Motor neuron (in vitro differentiated cells): Measurements from ENCODE around the gene MRPL47. TPM values are rescaled to one million over a fixed set of nuclear protein-coding genes. Genes with fewer than 3 reads are reported as not detected.
"Not testable (repeated sequence)": the region's sequence is repeated elsewhere in the genome, so short reads cannot be mapped to it uniquely, and the experiment has no call there.

Experiments
- ATAC-seq, 8 experiments: fragments of 200-7000 bp; cut with Tn5 transposase; replicated peaks in 6 of 8; 2 replicates each; pipeline ENCODE4 v1.8.0; 2021; ENCODE audit warnings: mild to moderate bottlenecking in 8 of 8, moderate library complexity in 8 of 8
- H3K27ac ChIP-seq, 2 donors: fragments of 250-450 bp; sonication (Bioruptor Pico); 2 replicates each; pipeline ENCODE4 v1.9.0; 2021; ENCODE audit warnings: antibody characterized with exemption in 2 of 2, mild to moderate bottlenecking in 2 of 2, moderate library complexity in 1 of 2
- H3K4me1 ChIP-seq, 2 donors: fragments of 250-450 bp; sonication (Bioruptor Pico); replicated peaks in 1 of 2; 2 replicates each; pipeline ENCODE4 v1.6.1; 2021; ENCODE audit warnings: antibody characterized with exemption in 2 of 2, mild to moderate bottlenecking in 2 of 2, moderate library complexity in 1 of 2
- H3K4me3 ChIP-seq, 5 donors: fragments of 250-450 bp; sonication (Bioruptor Pico); 2 replicates each; pipeline ENCODE4 v1.9.0; 2021; ENCODE audit warnings: antibody characterized with exemption in 5 of 5, mild to moderate bottlenecking in 5 of 5, moderate library complexity in 4 of 5
- WGBS, 10 experiments: fragments of 450-650 bp; shearing (Covaris generic); methylation state at CpG; one replicate each; pipeline ENCODE4 v1.0.0; 2022; 5-methylcytosine and 5-hydroxymethylcytosine counted together
- in situ Hi-C, 9 experiments: fragments of 400-800 bp; cut with MboI; loops; one replicate each; pipeline ENCODE4 v1.15.0; 2021; ENCODE audit warnings: low sequenced_read_pairs in 9 of 9, low pct_unique_long_range_greater_than_20kb in 2 of 9; ENCODE audit not compliant: unreplicated experiment in 9 of 9
- total RNA-seq, 8 experiments: library from RNA; unstranded; fragments of 300-600 nt; gene quantifications; 2 replicates each; pipeline versions ENCODE4 v1.2.3 to v1.2.4, GENCODE V29; 2022

The MRPL47 gene
- total RNA-seq, result 10 to 100 TPM; 38.6 to 80.1 (median 61.1) TPM

DNA sequence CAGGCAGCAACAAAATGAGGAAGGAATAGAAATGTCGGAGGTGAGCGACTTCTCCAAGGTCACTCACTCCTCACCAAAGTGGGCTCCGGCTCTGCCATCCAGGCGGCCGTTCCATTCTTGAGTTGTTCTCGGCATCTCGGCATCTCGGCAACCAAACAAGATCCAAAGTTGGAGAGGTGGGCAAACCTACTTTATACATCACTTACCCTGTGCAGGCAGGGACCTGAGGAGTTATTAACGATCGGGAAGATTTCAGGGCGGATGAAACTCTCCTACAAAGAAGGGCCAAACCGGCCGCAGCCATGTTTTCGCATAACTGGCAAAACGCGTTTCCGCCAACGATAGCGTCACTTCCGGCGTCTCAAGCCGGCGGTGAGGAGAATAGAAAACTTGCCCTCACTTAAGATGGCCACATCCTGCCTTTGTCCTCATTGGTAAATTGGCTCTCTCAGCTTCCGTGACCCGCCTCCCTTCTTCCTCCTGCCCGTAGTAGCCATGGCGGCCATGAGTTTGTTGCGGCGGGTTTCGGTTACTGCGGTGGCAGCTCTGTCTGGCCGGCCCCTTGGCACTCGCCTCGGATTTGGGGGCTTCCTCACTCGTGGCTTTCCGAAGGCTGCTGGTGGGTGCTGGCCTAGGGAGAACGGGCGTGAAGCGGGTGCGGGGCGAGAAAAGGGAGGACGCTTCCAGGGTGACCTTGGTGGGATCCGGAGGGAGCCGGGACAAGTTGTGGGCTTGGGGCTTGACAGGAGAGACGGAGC is at the start of gene MRPL47, which contains the start of gene NDUFB5:
MRPL47 (minus strand) TSS at position 318 of the 758 bp plus-strand sequence; CDS start at position 304, 14 bp downstream.
NDUFB5 (plus strand) TSS at position 474 of the 758 bp plus-strand sequence; CDS start at position 496, 22 bp downstream.
- H3K27ac ChIP-seq, result peak within 1 kb of the TSS; percentile 84 to 88
- H3K4me3 ChIP-seq, result peak within 1 kb of the TSS; percentile 75 to 95 (median 92)
- peaks cover 9 to 13% of the 10 kb centered on the region in 2 donors for H3K4me1 ChIP-seq
- peak; percentile 99 to 100 (median 100) for ATAC-seq
- in situ Hi-C loops, result no loop called here
- WGBS, 10 experiments, result 0 to 2% (median 0%) methylated on average over 1 to 27 of the region's 45 CpGs; no CpG with 5 or more reads in 1 of the 10 experiments

DNA sequence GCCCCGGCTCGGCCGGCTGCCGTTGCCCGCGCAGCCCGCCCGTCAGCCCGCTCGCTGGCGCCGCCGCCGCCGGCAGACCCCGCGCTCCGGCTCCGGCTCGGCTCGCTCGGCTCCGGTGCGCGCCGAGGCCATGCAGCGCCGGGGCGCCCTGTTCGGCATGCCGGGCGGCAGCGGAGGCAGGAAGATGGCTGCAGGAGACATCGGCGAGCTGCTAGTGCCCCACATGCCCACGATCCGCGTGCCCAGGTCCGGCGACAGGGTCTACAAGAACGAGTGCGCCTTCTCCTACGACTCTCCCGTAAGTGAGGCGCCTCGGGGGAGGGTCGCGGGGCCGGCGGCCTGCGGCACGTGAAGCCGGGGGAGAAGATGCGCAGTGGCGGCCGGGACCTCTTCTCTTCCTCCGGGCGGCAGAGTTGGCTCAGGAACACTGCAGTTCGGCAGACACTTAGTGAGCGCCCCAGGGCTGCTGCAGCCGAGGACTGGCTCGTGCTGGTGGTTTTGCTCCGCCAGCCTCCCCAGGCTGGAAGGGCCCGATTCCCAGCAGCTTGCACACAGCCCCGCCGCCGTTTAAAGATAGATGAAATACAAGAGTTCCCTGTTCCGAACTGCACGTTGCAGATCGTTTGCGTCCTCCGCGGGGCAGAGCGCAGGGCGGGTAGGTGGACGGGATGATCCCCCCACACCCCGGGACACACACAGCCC is 48.8 kb upstream of the MRPL47 start:
- ATAC-seq, result peak; percentile 55 to 75 (median 72)
- in situ Hi-C loops, result no loop called here
- Histone ChIP-seq H3K4me3 (peak overlapping the region; percentile 50 to 67 (median 61)), H3K4me1 (peaks cover 3 to 5% of the 10 kb centered on the region in 2 donors), H3K27ac (peak overlapping the region; percentile 71 to 75)
- WGBS, 10 experiments, result 0 to 4% (median 0%) methylated on average over 1 to 8 of the region's 77 CpGs; no CpG with 5 or more reads in 6 of the 10 experiments

DNA sequence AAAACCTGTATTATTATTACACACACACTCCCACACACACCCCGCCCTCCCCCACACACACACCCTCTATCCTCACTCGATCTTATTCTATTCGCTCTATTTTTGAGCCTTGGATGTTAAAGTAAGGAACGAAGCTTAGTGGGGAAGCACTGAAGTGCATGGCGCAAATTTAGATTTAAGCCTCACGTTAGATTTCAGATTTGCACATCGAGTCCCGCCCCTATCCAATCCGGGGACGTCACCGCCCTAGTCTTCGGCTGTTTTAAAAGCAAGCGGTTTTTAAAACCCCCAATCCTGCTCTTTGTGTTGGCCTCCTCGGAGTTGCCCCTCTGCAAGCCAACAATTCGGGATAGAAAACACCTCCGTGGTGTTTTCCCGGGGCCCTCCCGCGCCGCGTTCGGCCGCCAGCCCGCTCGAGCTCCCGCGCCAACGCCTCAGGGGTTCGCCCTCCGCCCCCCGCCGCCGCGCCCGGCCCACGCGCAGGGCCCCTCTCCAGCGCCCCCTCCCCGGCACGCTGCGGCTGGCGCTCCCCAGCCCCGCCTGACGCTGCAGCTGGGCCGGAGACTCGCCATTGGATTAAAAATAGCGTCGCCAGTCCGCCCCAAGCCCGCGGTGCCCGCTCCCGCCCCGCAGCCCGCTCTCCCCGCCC is 48.1 kb upstream of the MRPL47 start, which contains the start of gene USP13:
USP13 (plus strand) TSS at position 594 of the 649 bp plus-strand sequence. CDS start 186 bp downstream, outside the sequence.
- Histone ChIP-seq H3K4me1 (peaks cover 3 to 5% of the 10 kb centered on the region in 2 donors), H3K4me3 (peak within 1 kb of the TSS; percentile 50 to 67 (median 61)), H3K27ac (peak within 1 kb of the TSS; percentile 71 to 75)
- in situ Hi-C loops, result no loop called here
- WGBS, 10 experiments, result 0 to 2% (median 0%) methylated on average over 1 to 10 of the region's 56 CpGs; no CpG with 5 or more reads in 5 of the 10 experiments
- peak; percentile 63 to 91 (median 86) for ATAC-seq

DNA sequence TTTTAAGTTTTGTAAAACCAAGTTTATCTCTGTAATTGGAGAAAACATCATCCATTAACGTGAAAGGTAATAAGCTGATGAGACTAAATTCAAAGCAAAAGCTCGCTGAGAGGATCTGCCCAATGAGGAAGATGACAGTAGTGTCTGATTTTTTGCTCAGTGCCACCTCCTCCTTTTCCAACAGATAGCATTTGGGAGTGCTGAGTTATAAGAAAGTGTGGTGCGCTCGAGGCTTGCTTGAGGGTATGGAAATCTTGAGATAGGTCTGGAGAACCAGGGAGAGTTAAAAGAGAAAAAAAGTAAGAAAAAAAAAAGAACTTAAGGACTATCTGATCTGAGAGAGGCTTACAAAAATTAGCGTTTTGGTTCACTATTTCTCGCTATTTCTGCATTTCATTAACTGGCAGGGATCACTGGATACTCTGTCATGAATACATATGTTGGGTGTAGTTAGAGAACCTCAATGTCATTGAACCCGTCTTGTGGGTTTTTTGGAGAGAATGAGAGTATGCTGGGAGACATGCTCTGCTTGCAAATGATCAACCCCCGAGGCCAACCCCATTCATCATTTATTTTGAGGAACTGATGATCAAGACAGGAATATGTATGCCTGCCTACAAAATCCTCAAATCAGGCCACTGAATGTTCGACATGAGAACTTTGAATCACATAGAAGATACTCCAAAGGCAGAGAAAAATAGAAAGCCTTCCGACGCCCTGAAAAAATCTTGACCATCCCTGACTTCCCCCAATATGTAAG is 47.4 kb upstream of the MRPL47 start:
- peaks cover 3 to 5% of the 10 kb centered on the region in 2 donors for H3K4me1 ChIP-seq
- 38 to 93% (median 58%) methylated on average over 5 to 9 of the region's 11 CpGs for WGBS, 10 experiments
- in situ Hi-C loops, result no loop called here
- no peak overlapping the region for H3K27ac ChIP-seq
- ATAC-seq, result peak in 1 of 8 experiments; percentile 2
- peak overlapping the region; percentile 50 to 67 (median 61) for H3K4me3 ChIP-seq

DNA sequence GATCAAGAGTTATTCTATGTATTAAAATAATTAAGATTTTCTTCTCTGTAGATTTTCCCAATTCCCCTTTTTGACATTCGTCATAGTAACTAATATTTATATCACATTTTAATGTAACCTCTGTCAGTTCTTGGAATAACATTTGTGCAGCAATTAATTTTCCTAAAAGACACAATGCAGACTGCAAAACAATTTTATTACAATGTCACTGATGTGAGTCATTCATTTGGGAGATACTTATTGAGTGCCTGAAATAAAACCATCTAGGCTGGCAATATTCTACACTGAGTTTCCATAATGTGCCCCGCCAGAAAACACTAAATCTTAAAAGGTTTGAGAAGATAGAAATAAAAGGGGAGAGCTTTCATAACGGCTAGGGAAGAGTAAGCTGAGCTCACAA is 41.7 kb upstream of the MRPL47 start:
- Histone ChIP-seq H3K27ac (no peak overlapping the region), H3K4me1 (no peaks in the 10 kb centered on the region), H3K4me3 (no peak overlapping the region)
- 10 to 100% (median 80%) methylated on average over 1 to 3 of the region's 3 CpGs for WGBS, 10 experiments
- no peak for ATAC-seq
- in situ Hi-C loops, result no loop called here

DNA sequence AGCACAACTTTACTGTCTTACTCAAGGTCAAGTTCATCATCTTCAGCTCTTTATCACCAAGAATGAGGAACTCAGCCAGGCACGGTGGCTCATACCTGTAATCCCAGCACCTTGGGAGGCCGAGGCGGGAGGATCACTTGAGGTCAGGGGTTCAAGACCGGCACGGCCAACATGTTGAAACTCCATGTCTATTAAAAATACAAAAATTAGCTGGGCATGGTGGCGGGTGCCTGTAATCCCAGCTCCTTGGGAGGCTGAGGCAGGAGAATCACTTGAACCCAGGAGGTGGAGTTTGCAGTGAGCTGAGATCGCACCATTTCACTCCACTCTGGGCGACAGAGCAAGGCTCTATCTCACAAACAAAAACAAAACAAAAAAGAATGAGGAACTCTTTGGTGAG is 39.4 kb upstream of the MRPL47 start:
- H3K4me1 ChIP-seq, H3K27ac ChIP-seq, ATAC-seq, in situ Hi-C loops, H3K4me3 ChIP-seq: not testable (repeated sequence)
- WGBS, 10 experiments, result 78 to 100% (median 96%) methylated on average over 1 to 7 of the region's 8 CpGs; no CpG with 5 or more reads in 1 of the 10 experiments

DNA sequence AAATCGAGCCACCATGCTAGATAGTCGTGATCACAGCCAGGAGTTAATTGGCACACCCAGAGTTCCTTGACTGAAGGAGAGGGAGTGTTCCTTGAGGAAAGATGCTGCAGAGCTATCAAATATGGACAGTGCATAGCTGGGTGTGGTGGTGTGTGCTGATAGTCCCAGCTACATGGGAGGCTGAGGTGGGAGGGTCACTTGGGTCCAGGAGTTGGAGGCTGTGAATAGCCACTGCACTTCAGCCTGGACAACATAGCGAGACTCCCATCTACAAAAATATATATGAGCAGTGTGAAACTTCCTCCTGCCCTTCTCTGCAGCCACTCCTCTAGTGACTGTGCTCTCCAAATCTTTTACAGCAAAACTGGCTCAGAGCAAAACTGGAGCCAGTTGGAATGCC is 38.4 kb upstream of the MRPL47 start:
- Histone ChIP-seq H3K4me1 (no peaks in the 10 kb centered on the region), H3K4me3 (no peak overlapping the region), H3K27ac (no peak overlapping the region)
- no peak for ATAC-seq
- in situ Hi-C loops, result no loop called here
- WGBS, 10 experiments, result 29 to 80% (median 72%) methylated on average over 1 to 2 of the region's 3 CpGs; no CpG with 5 or more reads in 5 of the 10 experiments

DNA sequence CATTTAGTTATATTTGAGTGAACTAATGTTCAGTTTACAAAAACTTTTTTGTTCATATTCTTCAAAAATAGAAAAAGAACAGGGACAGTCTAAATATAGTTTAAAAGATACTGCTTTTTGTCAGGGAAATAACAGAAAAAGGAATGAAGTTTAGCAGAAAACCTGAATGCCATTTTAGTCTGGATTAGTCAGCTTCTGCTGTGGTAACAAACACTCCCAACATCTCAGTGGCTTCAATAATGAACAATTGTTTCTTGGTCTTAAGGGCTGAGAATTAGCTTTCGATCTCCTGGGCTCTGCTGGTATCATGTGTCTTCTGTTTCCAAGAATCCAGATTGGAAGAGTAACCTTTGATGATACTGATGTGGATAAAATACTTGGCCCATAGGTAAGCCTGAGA is 36.0 kb upstream of the MRPL47 start:
- 67 to 100% (median 93%) methylated on average over 1 of the region's 1 CpG; no CpG with 5 or more reads in 1 of the 10 experiments for WGBS, 10 experiments
- no peak for ATAC-seq
- in situ Hi-C loops, result no loop called here

DNA sequence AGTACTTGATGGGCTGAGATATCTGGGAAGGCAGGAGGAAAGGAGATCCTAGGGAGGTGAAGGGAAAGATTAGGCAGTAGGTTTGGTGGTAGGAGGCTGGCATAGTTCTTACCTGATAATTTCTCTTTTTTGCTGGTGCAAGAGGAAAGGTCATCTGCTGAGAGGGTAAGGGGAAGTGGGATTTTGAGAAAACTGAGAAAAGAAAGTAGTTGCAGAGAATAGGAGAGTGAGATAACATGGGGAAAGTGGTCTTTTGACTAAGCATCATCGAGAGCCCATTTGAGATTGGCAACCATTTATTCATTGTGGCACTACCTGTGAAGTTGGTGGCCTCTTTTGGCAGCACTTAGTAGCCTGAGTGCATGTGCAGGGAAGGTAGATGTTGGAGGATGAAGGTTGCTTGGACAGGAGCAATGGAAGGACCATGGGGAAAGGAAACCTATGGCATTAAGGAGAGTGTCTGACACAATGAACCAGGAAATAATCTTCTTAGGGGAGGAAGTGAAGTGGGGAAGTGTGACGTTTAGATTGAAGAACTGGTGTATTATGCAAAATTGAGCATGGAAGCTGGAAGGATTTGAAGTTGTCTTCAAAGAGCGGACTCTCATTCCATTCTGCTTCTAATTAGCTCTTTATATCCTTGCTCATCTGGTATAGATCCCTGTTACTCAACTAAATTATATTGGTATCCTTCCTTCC is 26.5 kb upstream of the MRPL47 start:
- WGBS, 10 experiments, result 40 to 100% (median 88%) methylated on average over 1 to 3 of the region's 3 CpGs; no CpG with 5 or more reads in 1 of the 10 experiments

More for the DNA sequence above, 36.0 kb upstream of the MRPL47 start:
- Histone ChIP-seq H3K27ac (no peak overlapping the region), H3K4me1 (no peaks in the 10 kb centered on the region), H3K4me3 (no peak overlapping the region)

DNA sequence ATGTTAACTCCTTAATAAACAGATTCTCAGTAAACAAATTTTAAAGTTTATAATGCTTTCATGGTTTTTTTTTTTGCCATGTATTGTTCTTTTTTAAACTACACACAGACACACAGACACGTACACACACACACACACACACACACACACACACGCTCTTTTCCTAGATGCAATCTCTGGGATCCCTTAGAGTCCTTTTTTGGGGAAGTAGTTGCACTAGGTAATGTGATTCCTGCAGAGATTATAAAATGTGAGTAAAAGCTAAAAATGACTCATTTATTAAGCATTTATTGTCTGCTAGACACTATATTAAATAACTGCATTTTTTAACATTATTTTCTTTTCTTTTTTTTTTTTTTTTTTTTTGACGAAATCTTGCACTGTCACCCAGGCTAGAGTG is 20.0 kb upstream of the MRPL47 start:
- no peak for ATAC-seq
- WGBS, 10 experiments, result 68 to 100% (median 83%) methylated on average over 1 to 3 of the region's 3 CpGs; no CpG with 5 or more reads in 2 of the 10 experiments
- H3K27ac ChIP-seq, result no peak overlapping the region
- no peaks in the 10 kb centered on the region for H3K4me1 ChIP-seq
- in situ Hi-C loops, result no loop called here
- no peak overlapping the region for H3K4me3 ChIP-seq

More for the DNA sequence above, 26.5 kb upstream of the MRPL47 start:
- Histone ChIP-seq H3K4me3 (no peak overlapping the region), H3K27ac (no peak overlapping the region), H3K4me1 (no peaks in the 10 kb centered on the region)
- ATAC-seq, result no peak
- in situ Hi-C loops, result no loop called here

DNA sequence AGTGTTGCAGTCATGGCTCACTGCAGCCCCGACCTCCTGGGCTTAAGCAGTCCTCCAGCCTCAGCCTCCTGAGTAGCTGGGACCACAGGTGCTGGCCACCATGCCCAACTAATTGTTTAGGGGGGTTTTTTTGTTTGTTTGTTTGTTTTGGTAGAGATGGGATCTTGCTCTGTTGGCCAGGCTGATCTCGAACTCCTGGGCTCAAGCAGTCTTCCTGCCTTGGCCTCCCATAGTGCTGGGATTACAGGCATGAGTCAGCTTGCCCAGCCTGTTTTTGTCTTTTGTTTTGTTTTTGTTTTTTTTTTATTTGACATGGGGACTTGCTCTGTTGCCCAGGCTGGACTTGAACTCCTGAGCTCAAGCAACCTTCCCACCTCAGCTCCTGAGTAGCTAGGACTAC is 17.6 kb upstream of the MRPL47 start:
- Histone ChIP-seq H3K4me3 (no peak overlapping the region), H3K27ac (no peak overlapping the region), H3K4me1 (no peaks in the 10 kb centered on the region)
- WGBS, 10 experiments, result 80 to 100% (median 100%) methylated on average over 1 to 2 of the region's 2 CpGs; no CpG with 5 or more reads in 2 of the 10 experiments
- ATAC-seq, result no peak
- in situ Hi-C loops, result no loop called here
